ENCODE data around the gene PDCD1.
"Not testable (repeated sequence)": the region's sequence is repeated elsewhere in the genome, so short reads cannot be mapped to it uniquely, and the experiment has no call there.

DNA sequence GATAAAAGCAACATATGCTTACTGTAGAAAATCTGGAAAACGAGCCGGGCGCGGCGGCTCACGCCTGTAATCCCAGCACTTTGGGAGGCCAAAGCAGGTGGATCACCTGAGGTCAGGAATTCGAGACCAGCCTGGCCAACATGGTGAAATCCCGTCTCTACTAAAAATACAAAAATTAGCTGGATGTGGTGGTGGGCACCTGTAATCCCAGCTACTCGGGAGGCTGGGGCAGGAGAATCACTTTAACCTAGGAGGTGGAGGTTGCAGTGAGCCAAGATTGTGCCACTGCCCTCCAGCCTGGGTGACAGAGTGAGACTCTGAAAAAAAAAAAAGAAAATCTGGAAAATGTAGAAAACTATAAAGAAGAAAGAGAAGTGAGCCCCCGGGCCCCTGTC, 40.9 kb downstream of the PDCD1 start:
- not testable (repeated sequence) for TF ChIP-seq EP300 (IDR thresholded peaks at IDR 0.05)
- TF ChIP-seq, protein P1, sequence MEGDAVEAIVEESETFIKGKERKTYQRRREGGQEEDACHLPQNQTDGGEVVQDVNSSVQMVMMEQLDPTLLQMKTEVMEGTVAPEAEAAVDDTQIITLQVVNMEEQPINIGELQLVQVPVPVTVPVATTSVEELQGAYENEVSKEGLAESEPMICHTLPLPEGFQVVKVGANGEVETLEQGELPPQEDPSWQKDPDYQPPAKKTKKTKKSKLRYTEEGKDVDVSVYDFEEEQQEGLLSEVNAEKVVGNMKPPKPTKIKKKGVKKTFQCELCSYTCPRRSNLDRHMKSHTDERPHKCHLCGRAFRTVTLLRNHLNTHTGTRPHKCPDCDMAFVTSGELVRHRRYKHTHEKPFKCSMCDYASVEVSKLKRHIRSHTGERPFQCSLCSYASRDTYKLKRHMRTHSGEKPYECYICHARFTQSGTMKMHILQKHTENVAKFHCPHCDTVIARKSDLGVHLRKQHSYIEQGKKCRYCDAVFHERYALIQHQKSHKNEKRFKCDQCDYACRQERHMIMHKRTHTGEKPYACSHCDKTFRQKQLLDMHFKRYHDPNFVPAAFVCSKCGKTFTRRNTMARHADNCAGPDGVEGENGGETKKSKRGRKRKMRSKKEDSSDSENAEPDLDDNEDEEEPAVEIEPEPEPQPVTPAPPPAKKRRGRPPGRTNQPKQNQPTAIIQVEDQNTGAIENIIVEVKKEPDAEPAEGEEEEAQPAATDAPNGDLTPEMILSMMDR (IDR thresholded peaks at IDR 0.05), result not testable (repeated sequence)

Data from ovary (tissue), 3 donors.